IMR-90 (cell line): ENCODE data around the gene TUBA1A. TPM values are rescaled to one million over a fixed set of nuclear protein-coding genes. Genes with fewer than 3 reads are reported as not detected.
A peak's percentile ranks its signal among the peaks of the same experiment; 100 is the strongest.

ENCODE experiments used
- ATAC-seq: fragments of 200-7000 bp; cut with Tn5 transposase; 2 replicates; pipeline ENCODE4 v1.9.1; 2020; ENCODE audit warnings: low read depth, mild to moderate bottlenecking, moderate library complexity
- BruUV-seq: library from RNA; stranded (reverse); fragments of 400-500 nt; replicated peaks from 2 replicates; lab custom pipeline; 2021; lab: Mats Ljungman, UMichigan
- CTCF ChIA-PET: fragments of 300-600 bp; formaldehyde crosslinking; extraction: SDS; loops from one replicate; lab custom pipeline; 2021; ENCODE audit warnings: antibody characterized with exemption; lab: Yijun Ruan, JAX
- POLR2A ChIA-PET: fragments of 300-600 bp; sonication (Branson Sonifier 250); formaldehyde crosslinking; loops from one replicate; lab custom pipeline; 2022; ENCODE audit warnings: antibody characterized with exemption; ENCODE audit not compliant: unreplicated experiment; lab: Charles Lee
- DNase-seq: peaks from one replicate; pipeline ENCODE4 v3.0.0; 2013
- H2AFZ ChIP-seq: replicated peaks from 2 replicates; pipeline ENCODE3; 2013; ENCODE audit warnings: low read length, mild to moderate bottlenecking; ENCODE audit not compliant: poor library complexity
- H2AK5ac ChIP-seq: 2 replicates; pipeline ENCODE4 v1.6.1; 2013; ENCODE audit warnings: low read depth, low read length, inconsistent platforms
- H2AK9ac ChIP-seq: replicated peaks from 2 replicates; pipeline ENCODE3; 2013; ENCODE audit warnings: mild to moderate bottlenecking, low read depth, low read length, moderate library complexity; ENCODE audit not compliant: poor library complexity
- H2BK120ac ChIP-seq: 2 replicates; pipeline ENCODE4 v1.6.1; 2013; ENCODE audit warnings: low read depth, low read length, inconsistent platforms
- H2BK15ac ChIP-seq: 3 replicates; pipeline ENCODE4 v1.6.1; 2013; ENCODE audit warnings: low read depth, low read length, inconsistent platforms
- H2BK20ac ChIP-seq: 2 replicates; pipeline ENCODE4 v1.6.1; 2013; ENCODE audit warnings: low read depth, mild to moderate bottlenecking, inconsistent platforms, low read length, moderate library complexity
- H2BK5ac ChIP-seq: 2 replicates; pipeline ENCODE4 v1.6.1; 2013; ENCODE audit warnings: mild to moderate bottlenecking, low read depth, low read length, inconsistent platforms; ENCODE audit not compliant: poor library complexity, severe bottlenecking
- H3K14ac ChIP-seq: replicated peaks from 2 replicates; pipeline ENCODE4 v1.6.1; 2013; ENCODE audit warnings: low read depth, low read length, inconsistent platforms
- H3K18ac ChIP-seq: 2 replicates; pipeline ENCODE4 v1.6.1; 2013; ENCODE audit warnings: low read depth, low read length, control low read depth
- H3K23ac ChIP-seq: 2 replicates; pipeline ENCODE4 v1.6.1; 2013; ENCODE audit warnings: low read depth, low read length, inconsistent platforms
- H3K27ac ChIP-seq: 2 replicates; pipeline ENCODE4 v1.5.1; 2013; ENCODE audit warnings: mild to moderate bottlenecking, control low read depth, low read length; ENCODE audit not compliant: insufficient read depth
- H3K27me3 ChIP-seq: 2 replicates; pipeline ENCODE4 v1.6.1; 2013; ENCODE audit warnings: low read length; ENCODE audit not compliant: control insufficient read depth, insufficient read depth
- H3K36me3 ChIP-seq: 2 replicates; pipeline ENCODE4 v1.6.1; 2013; ENCODE audit warnings: low read length, mixed read lengths; ENCODE audit not compliant: control insufficient read depth, insufficient read depth
- H3K4ac ChIP-seq: 2 replicates; pipeline ENCODE4 v1.6.1; 2013; ENCODE audit warnings: low read depth, low read length, inconsistent platforms
- H3K4me1 ChIP-seq: 2 replicates; pipeline ENCODE4 v1.6.1; 2013; ENCODE audit warnings: low read length, mixed read lengths; ENCODE audit not compliant: control insufficient read depth, insufficient read depth
- H3K4me2 ChIP-seq: 2 replicates; pipeline ENCODE4 v1.6.1; 2013; ENCODE audit warnings: low read depth, mild to moderate bottlenecking, control low read depth, low read length, moderate library complexity
- H3K4me3 ChIP-seq: 2 replicates; pipeline ENCODE4 v1.5.1; 2013; ENCODE audit warnings: low read depth, mild to moderate bottlenecking, control low read depth, low read length, moderate library complexity; ENCODE audit not compliant: insufficient read depth
- H3K56ac ChIP-seq: 2 replicates; pipeline ENCODE4 v1.6.1; 2013; ENCODE audit warnings: low read length, inconsistent platforms; ENCODE audit not compliant: insufficient read depth; ENCODE audit errors: extremely low read depth
- H3K79me1 ChIP-seq, 2 experiments: 2 replicates each; pipeline ENCODE4 v1.6.1; 2013; ENCODE audit warnings: low read length in 2 of 2, inconsistent platforms in 1 of 2, low read depth in 1 of 2
- H3K9ac ChIP-seq: 2 replicates; pipeline ENCODE4 v1.6.1; 2013; ENCODE audit warnings: low read depth, low read length, control low read depth
- H3K9me1 ChIP-seq: 2 replicates; pipeline ENCODE4 v1.6.1; 2013; ENCODE audit warnings: low read length, inconsistent platforms; ENCODE audit not compliant: insufficient read depth
- H3K9me3 ChIP-seq: 2 replicates; pipeline ENCODE4 v1.6.1; 2013; ENCODE audit warnings: low read length; ENCODE audit not compliant: control insufficient read depth, insufficient read depth
- H4K20me1 ChIP-seq: 2 replicates; pipeline ENCODE4 v1.6.1; 2013; ENCODE audit warnings: low read length, inconsistent platforms; ENCODE audit not compliant: insufficient read depth
- H4K5ac ChIP-seq: 2 replicates; pipeline ENCODE4 v1.6.1; 2013; ENCODE audit warnings: mild to moderate bottlenecking, low read depth, low read length, control low read depth
- H4K8ac ChIP-seq, 2 experiments: 2 replicates each; pipeline ENCODE4 v1.6.1; 2013; ENCODE audit warnings: low read depth in 2 of 2, low read length in 2 of 2, control low read depth in 1 of 2, inconsistent platforms in 1 of 2
- H4K91ac ChIP-seq: 2 replicates; pipeline ENCODE4 v1.6.1; 2013; ENCODE audit warnings: low read depth, low read length, inconsistent platforms; ENCODE audit not compliant: insufficient read depth
- MAFK ChIP-seq: IDR thresholded peaks from 2 replicates; pipeline ENCODE4 v1.6.1; 2012; ENCODE audit warnings: low read depth, low read length, improper control_type of control experiment
- MXI1 ChIP-seq: IDR thresholded peaks from 2 replicates; pipeline ENCODE4 v1.6.1; 2012; ENCODE audit warnings: low read depth, mild to moderate bottlenecking, low read length, moderate library complexity, borderline replicate concordance
- POLR2A ChIP-seq: IDR thresholded peaks from 2 replicates; pipeline ENCODE4 v1.6.1; 2012; ENCODE audit warnings: mild to moderate bottlenecking, low read depth, low read length
- RFX5 ChIP-seq: IDR thresholded peaks from 2 replicates; pipeline ENCODE4 v1.8.0; 2012; ENCODE audit warnings: low read depth, mild to moderate bottlenecking, low read length, moderate library complexity
- SMC3 ChIP-seq: fragments of 150-350 bp; IDR thresholded peaks from 2 replicates; pipeline ENCODE4 v1.6.1; 2016; ENCODE audit warnings: low read depth, mild to moderate bottlenecking, antibody characterized with exemption, low read length, moderate library complexity
- WGBS, 2 experiments: methylation state at CpG; one replicate each; pipeline versions ENCODE4 v1.1.5 to v1.1.7; 2013; ENCODE audit warnings: missing lambda C conversion rate in 2 of 2; ENCODE audit not compliant: insufficient read length in 1 of 2; ENCODE audit errors: extremely low coverage in 2 of 2; 5-methylcytosine and 5-hydroxymethylcytosine counted together
- dilution Hi-C: fragments of 300-500 bp; cut with HindIII; formaldehyde crosslinking; loops from one replicate; pipeline ENCODE4 v1.14.3; 2018; ENCODE audit warnings: low sequenced_read_pairs; ENCODE audit not compliant: unreplicated experiment
- in situ Hi-C: fragments of 300-500 bp; cut with MboI; formaldehyde crosslinking; loops from 3 replicates; pipeline ENCODE4 v1.14.3; 2019; ENCODE audit warnings: low sequenced_read_pairs, inconsistent platforms, mixed read lengths
- intact Hi-C: fragments of 100-400 bp; cut with micrococcal nuclease; formaldehyde crosslinking; loops from 2 replicates; pipeline ENCODE4 v1.10.0; 2022
- polyA plus RNA-seq, 3 experiments: library from polyadenylated mRNA; depleted of rRNA; stranded (reverse); fragments of >200 nt; gene quantifications; 2 replicates each; pipeline ENCODE4 v1.2.3, GENCODE V29; 2012; ENCODE audit warnings: low replicate concordance in 1 of 3
- total RNA-seq: library from RNA; depleted of rRNA; stranded (reverse); fragments of >200 nt; gene quantifications from 2 replicates; pipeline ENCODE4 v1.2.3, GENCODE V29; 2012
- TF ChIP-seq, protein P1 (sequence below): conservative IDR thresholded peaks from 2 replicates; pipeline ENCODE4 v1.5.1; 2012; ENCODE audit warnings: mild to moderate bottlenecking, low read depth, low read length, improper control_type of control experiment

TUBA1A gene
- total and polyA plus RNA-seq, 2 of the 4 experiments (the other 2 are of a cell fraction) = 2,105 to 2,832 TPM

- ChIA-PET POLR2A (no interaction called here), CTCF (no interaction called here)
- dilution Hi-C loops = no loop called here
- TF ChIP-seq, protein P1, sequence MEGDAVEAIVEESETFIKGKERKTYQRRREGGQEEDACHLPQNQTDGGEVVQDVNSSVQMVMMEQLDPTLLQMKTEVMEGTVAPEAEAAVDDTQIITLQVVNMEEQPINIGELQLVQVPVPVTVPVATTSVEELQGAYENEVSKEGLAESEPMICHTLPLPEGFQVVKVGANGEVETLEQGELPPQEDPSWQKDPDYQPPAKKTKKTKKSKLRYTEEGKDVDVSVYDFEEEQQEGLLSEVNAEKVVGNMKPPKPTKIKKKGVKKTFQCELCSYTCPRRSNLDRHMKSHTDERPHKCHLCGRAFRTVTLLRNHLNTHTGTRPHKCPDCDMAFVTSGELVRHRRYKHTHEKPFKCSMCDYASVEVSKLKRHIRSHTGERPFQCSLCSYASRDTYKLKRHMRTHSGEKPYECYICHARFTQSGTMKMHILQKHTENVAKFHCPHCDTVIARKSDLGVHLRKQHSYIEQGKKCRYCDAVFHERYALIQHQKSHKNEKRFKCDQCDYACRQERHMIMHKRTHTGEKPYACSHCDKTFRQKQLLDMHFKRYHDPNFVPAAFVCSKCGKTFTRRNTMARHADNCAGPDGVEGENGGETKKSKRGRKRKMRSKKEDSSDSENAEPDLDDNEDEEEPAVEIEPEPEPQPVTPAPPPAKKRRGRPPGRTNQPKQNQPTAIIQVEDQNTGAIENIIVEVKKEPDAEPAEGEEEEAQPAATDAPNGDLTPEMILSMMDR = no peak
- TF ChIP-seq POLR2A (no peak), SMC3 (no peak), RFX5 (no peak), MXI1 (no peak), MAFK (no peak)
- H3K14ac ChIP-seq = no peak overlapping the region
- no peak overlapping the region for H2BK20ac ChIP-seq
- no peaks in the 10 kb centered on the region for H3K79me1 ChIP-seq
- no peak overlapping the region for H3K56ac ChIP-seq
- no peak overlapping the region for H4K5ac ChIP-seq
- H2AFZ ChIP-seq = no peak overlapping the region
- in situ Hi-C loops = no loop called here
- H3K4ac ChIP-seq = no peak overlapping the region
- DNase-seq (no peak), ATAC-seq (peak; percentile 27; the same call in 1 of the 2 replicates)
- H3K23ac ChIP-seq = no peak overlapping the region
- no peaks in the 10 kb centered on the region for H3K9me3 ChIP-seq
- H3K27me3 ChIP-seq = no peaks in the 10 kb centered on the region
- H2BK120ac ChIP-seq = no peak overlapping the region
- no peak overlapping the region for H2BK15ac ChIP-seq
- no peak overlapping the region for H2AK5ac ChIP-seq
- BruUV-seq = no TSS peak
- H4K20me1 ChIP-seq = no peaks in the 10 kb centered on the region
- intact Hi-C loops = no loop called here
- H3K9ac ChIP-seq = no peak overlapping the region
- H4K91ac ChIP-seq = no peak overlapping the region
- H3K36me3 ChIP-seq = no peaks in the 10 kb centered on the region
- H3K4me2 ChIP-seq = no peak overlapping the region
- no peaks in the 10 kb centered on the region for H3K4me1 ChIP-seq
- H2AK9ac ChIP-seq = no peak overlapping the region
- H3K4me3 ChIP-seq = no peak overlapping the region
- H4K8ac ChIP-seq = no peak overlapping the region
- 86% methylated on average over 1 of the region's 1 CpG; no CpG with 5 or more reads in 1 of the 2 experiments for WGBS, 2 experiments
- H3K27ac ChIP-seq = no peak overlapping the region
- H3K18ac ChIP-seq = no peak overlapping the region
- no peaks in the 10 kb centered on the region for H3K9me1 ChIP-seq
- H2BK5ac ChIP-seq = no peak overlapping the region
Observed at GRCh38 chr12:49146406-49146805, 42.5 kb downstream of the TUBA1A start.
